Natural killer cell (primary cell): ENCODE results near the gene GPR137B. TPM values are rescaled to one million over a fixed set of nuclear protein-coding genes. Genes with fewer than 3 reads are reported as not detected.

Experiments used
- ATAC-seq, 3 donors: fragments of 150-1000 bp in 2 of 3; fragments of 200-7000 bp in 1 of 3; cut with Tn5 transposase; 1 replicate in 1 of 3; 2 replicates in 2 of 3; pipeline ENCODE4 v1.10.0; 2021; ENCODE audit warnings: mild to moderate bottlenecking in 2 of 3, moderate library complexity in 2 of 3
- DNase-seq, 2 donors: peaks; one replicate each; pipeline versions ENCODE4 v3.0.0 to v3.0.0-alpha.2; 2013 to 2021; ENCODE audit warnings: mixed read lengths in 1 of 2
- H3K27ac ChIP-seq: one replicate; pipeline ENCODE4 v1.5.1; 2013; ENCODE audit warnings: mild to moderate bottlenecking, low read length
- H3K27me3 ChIP-seq: one replicate; pipeline ENCODE4 v1.6.1; 2013; ENCODE audit warnings: low read length; ENCODE audit not compliant: control insufficient read depth, insufficient read depth
- H3K36me3 ChIP-seq: one replicate; pipeline ENCODE4 v1.6.1; 2013; ENCODE audit warnings: low read length; ENCODE audit not compliant: control insufficient read depth, insufficient read depth
- H3K4me1 ChIP-seq: one replicate; pipeline ENCODE4 v1.6.1; 2013; ENCODE audit warnings: low read length; ENCODE audit not compliant: control insufficient read depth, insufficient read depth
- H3K4me3 ChIP-seq: one replicate; pipeline ENCODE4 v1.5.1; 2013; ENCODE audit warnings: low read length
- H3K9me3 ChIP-seq: one replicate; pipeline ENCODE4 v1.6.1; 2013; ENCODE audit warnings: low read length; ENCODE audit not compliant: control insufficient read depth, insufficient read depth
- H3K27ac Mint-ChIP-seq, 2 donors: one replicate each; pipeline ENCODE4 v1.8.0; 2022; ENCODE audit warnings: mild to moderate bottlenecking in 2 of 2, mixed read lengths in 2 of 2, moderate library complexity in 1 of 2
- H3K27me3 Mint-ChIP-seq, 2 donors: one replicate each; pipeline ENCODE4 v1.8.0; 2022; ENCODE audit warnings: low read depth in 2 of 2, mixed read lengths in 2 of 2
- H3K36me3 Mint-ChIP-seq: one replicate; pipeline ENCODE4 v1.8.0; 2022; ENCODE audit warnings: mixed read lengths
- H3K4me1 Mint-ChIP-seq, 2 donors: one replicate each; pipeline ENCODE4 v1.8.0; 2022; ENCODE audit warnings: mixed read lengths in 2 of 2
- H3K4me3 Mint-ChIP-seq: one replicate; pipeline ENCODE4 v1.8.0; 2022; ENCODE audit warnings: mild to moderate bottlenecking, moderate library complexity, mixed read lengths
- H3K9me3 Mint-ChIP-seq, 2 donors: one replicate each; pipeline ENCODE4 v1.8.0; 2022; ENCODE audit warnings: mixed read lengths in 2 of 2
- CTCF ChIP-seq: fragments of 200-600 bp; IDR thresholded peaks from one replicate; pipeline ENCODE4 v1.8.0; 2022; ENCODE audit warnings: antibody characterized with exemption
- WGBS: methylation state at CpG from one replicate; pipeline ENCODE4 v1.1.7; 2013; ENCODE audit warnings: missing lambda C conversion rate; ENCODE audit not compliant: insufficient coverage; 5-methylcytosine and 5-hydroxymethylcytosine counted together
- intact Hi-C: fragments of 100-400 bp; cut with micrococcal nuclease; formaldehyde crosslinking; loops from one replicate; pipeline ENCODE4 v1.14.2; 2022
- total RNA-seq, 4 donors: library from RNA; stranded (reverse); fragments of 120-200 nt in 1 of 4; gene quantifications; one replicate each; pipeline versions ENCODE4 v1.2.3 to v1.2.4, GENCODE V29; 2013 to 2022

Gene GPR137B
- total RNA-seq, 3 donors from 2014 or later (not counting 1 experiment from before 2014, with no cell fraction given) = 13.3 to 13.8 (median 13.5) TPM

GRCh38 chr1:236140705-236141446 is 1.5 kb upstream of the GPR137B start:
- no peak overlapping the region for H3K27ac ChIP-seq
- H3K4me1 ChIP-seq = peaks cover 30% of the 10 kb centered on the region
- Mint-ChIP-seq H3K27ac (peak overlapping the region; percentile 31 to 91), H3K4me3 (peak overlapping the region; percentile 93), H3K27me3 (peaks cover 32 to 37% of the 10 kb centered on the region in 2 donors), H3K4me1 (peaks cover 40 to 47% of the 10 kb centered on the region in 2 donors), H3K9me3 (no peaks in the 10 kb centered on the region), H3K36me3 (no peaks in the 10 kb centered on the region)
- no peak for DNase-seq
- peaks cover 13% of the 10 kb centered on the region for H3K27me3 ChIP-seq
- intact Hi-C loops = loop anchor here (5.0 kb wide), 1 partner anchor 141 kb away; the partner anchor contains the start of gene ERO1B
- no peak for ATAC-seq
- H3K36me3 ChIP-seq = no peaks in the 10 kb centered on the region
- TF ChIP-seq CTCF = no peak
- no peak overlapping the region for H3K4me3 ChIP-seq
- H3K9me3 ChIP-seq = no peaks in the 10 kb centered on the region
- 36% methylated on average over 18 of the region's 18 CpGs for WGBS

- peak overlapping the region; percentile 36 for H3K4me3 ChIP-seq
- peak overlapping the region; percentile 31 to 91 for H3K27ac Mint-ChIP-seq
- peak in 2 of 3 donors; percentile 17 to 29 for ATAC-seq
- H3K27ac ChIP-seq = no peak overlapping the region
- no peak for TF ChIP-seq CTCF
- WGBS = 2% methylated on average over 67 of the region's 67 CpGs
- H3K4me1 Mint-ChIP-seq = peaks cover 40 to 54% of the 10 kb centered on the region in 2 donors
- H3K4me1 ChIP-seq = peaks cover 30% of the 10 kb centered on the region
- no peaks in the 10 kb centered on the region for H3K9me3 Mint-ChIP-seq
- peaks cover 13% of the 10 kb centered on the region for H3K27me3 ChIP-seq
- H3K9me3 ChIP-seq = no peaks in the 10 kb centered on the region
- H3K36me3 Mint-ChIP-seq = no peaks in the 10 kb centered on the region
- no peaks in the 10 kb centered on the region for H3K36me3 ChIP-seq
- H3K27me3 Mint-ChIP-seq = peaks cover 29 to 35% of the 10 kb centered on the region in 2 donors
- peak; percentile 32 to 53 for DNase-seq
- peak overlapping the region; percentile 93 for H3K4me3 Mint-ChIP-seq
- intact Hi-C loops = loop anchor here (5.0 kb wide), 1 partner anchor 141 kb away; the partner anchor contains the start of gene ERO1B
These were observed 689 bp upstream of the GPR137B start for GRCh38 chr1:236141447-236142252.

- peaks cover 40 to 70% of the 10 kb centered on the region in 2 donors for H3K4me1 Mint-ChIP-seq
- intact Hi-C loops = loop anchor here (5.0 kb wide), 1 partner anchor 139 kb away; the partner anchor contains the start of gene ERO1B
- 20% methylated on average over 39 of the region's 39 CpGs for WGBS
- peak; percentile 24 to 49 for DNase-seq
- no peaks in the 10 kb centered on the region for H3K9me3 Mint-ChIP-seq
- peaks cover 25 to 26% of the 10 kb centered on the region in 2 donors for H3K27me3 Mint-ChIP-seq
- Histone ChIP-seq H3K27ac (no peak overlapping the region), H3K36me3 (no peaks in the 10 kb centered on the region), H3K4me3 (peak overlapping the region; percentile 78), H3K27me3 (peaks cover 13% of the 10 kb centered on the region), H3K4me1 (peaks cover 30% of the 10 kb centered on the region), H3K9me3 (no peaks in the 10 kb centered on the region)
- H3K4me3 Mint-ChIP-seq = peak overlapping the region; percentile 95
- no peak for TF ChIP-seq CTCF
- peak overlapping the region; percentile 32 to 91 for H3K27ac Mint-ChIP-seq
- ATAC-seq = peak in 2 of 3 donors; percentile 22 to 30
- no peaks in the 10 kb centered on the region for H3K36me3 Mint-ChIP-seq
These were observed 987 bp downstream of the GPR137B start for GRCh38 chr1:236143104-236143948.
